Adrenal gland (tissue), 5 donors: ENCODE results near the gene SLC19A3.

Source experiments
- CTCF ChIP-seq, 6 experiments: fragments of 450-650 bp in 4 of 6; fragments of 200-600 bp in 2 of 6; sonication (generic) in 1 of 6; IDR thresholded peaks; 1 replicate in 5 of 6; 2 replicates in 1 of 6; pipeline versions ENCODE4 v1.5.1 to v1.8.0; 2016 to 2021; ENCODE audit warnings: antibody characterized with exemption in 6 of 6, mild to moderate bottlenecking in 2 of 6, moderate library complexity in 1 of 6
- POLR2A ChIP-seq, 2 donors: fragments of 450-650 bp; IDR thresholded peaks; one replicate each; pipeline ENCODE4 v1.6.1; 2017; ENCODE audit warnings: antibody characterized with exemption in 2 of 2, mild to moderate bottlenecking in 2 of 2, moderate library complexity in 1 of 2
- donor health status: DM: no; HTN: no; CAD: no.

- TF ChIP-seq CTCF (IDR thresholded peaks at IDR 0.05), result no peak
- no peak for TF ChIP-seq POLR2A (IDR thresholded peaks at IDR 0.05)
Observed at GRCh38 chr2:227634201-227634600, 83.6 kb downstream of the SLC19A3 start.
